ENCODE results near the gene TRIOBP. TPM values are rescaled to one million over a fixed set of nuclear protein-coding genes. Genes with fewer than 3 reads are reported as not detected.

TRIOBP gene
- total and polyA plus RNA-seq, 2 donors (not counting 3 experiments of a cell fraction or from before 2014, with no cell fraction given), result 60.6 to 104 TPM

DNA sequence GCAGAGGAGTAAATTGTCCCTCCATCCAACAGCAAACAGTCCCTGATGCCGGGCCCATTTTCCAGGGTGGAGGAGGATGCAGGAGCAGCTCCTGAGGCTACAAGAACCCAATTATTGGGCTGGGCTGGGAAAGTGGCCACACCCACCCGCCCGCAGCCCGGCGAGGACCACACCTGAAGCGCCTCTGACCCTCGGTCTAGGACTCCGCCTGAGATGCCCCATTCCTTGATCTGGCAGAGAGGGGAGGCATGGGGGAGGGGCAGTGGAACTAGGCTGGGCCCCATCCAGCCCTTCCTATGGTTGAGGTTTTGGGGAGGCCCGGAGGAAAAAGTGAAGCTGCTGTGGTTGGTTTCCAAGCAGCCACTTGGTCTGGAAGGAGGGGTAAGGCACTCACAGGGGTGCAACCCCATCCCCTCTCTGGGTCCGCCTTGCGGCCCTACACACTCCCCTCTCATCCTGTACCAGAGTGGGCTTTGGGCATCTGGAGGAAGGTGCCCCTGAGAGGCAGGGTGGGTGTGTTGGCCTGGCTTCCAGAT, 23.9 kb upstream of the TRIOBP start:
- no peak for TF ChIP-seq POLR2A (IDR thresholded peaks at IDR 0.05; ENCODE audit: low read depth, low read length)
- no peak for TF ChIP-seq GATA2 (IDR thresholded peaks at IDR 0.05; ENCODE audit: insufficient read depth, insufficient read length, low read depth, low read length)
- H3K4me1 ChIP-seq (ENCODE audit: control insufficient read depth, extremely low read depth, insufficient read depth, low read length), result peaks cover 5% of the 10 kb centered on the region
- no peak for FAIRE-seq
- H3K27ac ChIP-seq (ENCODE audit: insufficient read depth, low read depth, low read length), result no peak overlapping the region
- H3K36me3 ChIP-seq (ENCODE audit: control insufficient read depth in 2 of 2, extremely low read depth in 1 of 2, insufficient read depth in 2 of 2, low read length in 2 of 2), result peaks cover 0 to under 1% of the 10 kb centered on the region in 2 experiments
- no peak overlapping the region for H3K4me3 ChIP-seq (replicated peaks in 1 of 3; ENCODE audit: insufficient read depth in 1 of 3, low read depth in 1 of 3, low read length in 3 of 3)
- DNase-seq (ENCODE audit: low read depth, low spot score), result no peak
- no TSS peak for BruUV-seq (replicated peaks)
- intact Hi-C loops (cut with micrococcal nuclease), result no loop called here
- dilution Hi-C loops (cut with MboI; ENCODE audit: extremely low pct_ligation_motif_present, low sequenced_read_pairs), result no loop called here
- ChIA-PET POLR2A (no interaction called here), CTCF (interaction anchor here (1.2 to 3.7 kb wide), 4 partner anchors 8 to 30 kb away, joined by 4 to 23 read pairs (median 20); no protein-coding TSS in a partner anchor)
- H2AFZ ChIP-seq (ENCODE audit: low read depth, low read length), result no peak overlapping the region
- H4K20me1 ChIP-seq (replicated peaks; ENCODE audit: control insufficient read depth, extremely low read depth, insufficient read depth, low read length), result no peaks in the 10 kb centered on the region
- H3K9ac ChIP-seq (replicated peaks; ENCODE audit: extremely low read depth, insufficient read depth, low read length), result no peak overlapping the region
- no peaks in the 10 kb centered on the region for H3K27me3 ChIP-seq (ENCODE audit: control insufficient read depth in 2 of 2, insufficient read depth in 2 of 2, low read length in 2 of 2)
- H3K9me3 ChIP-seq (replicated peaks; ENCODE audit: control insufficient read depth, insufficient read depth, low read length), result no peaks in the 10 kb centered on the region
- H3K9me1 ChIP-seq (replicated peaks; ENCODE audit: control insufficient read depth, extremely low read depth, insufficient read depth, low read length), result no peaks in the 10 kb centered on the region
- peaks cover 23% of the 10 kb centered on the region for H3K79me2 ChIP-seq (ENCODE audit: control insufficient read depth, insufficient read depth, low read length)
- H3K4me2 ChIP-seq (ENCODE audit: insufficient read depth, low read length), result no peak overlapping the region

- H4K20me1 ChIP-seq (replicated peaks; ENCODE audit: control insufficient read depth, extremely low read depth, insufficient read depth, low read length), result no peaks in the 10 kb centered on the region
- no peak overlapping the region for H2AFZ ChIP-seq (ENCODE audit: low read depth, low read length)
- H3K4me1 ChIP-seq (ENCODE audit: control insufficient read depth, extremely low read depth, insufficient read depth, low read length), result peaks cover 9% of the 10 kb centered on the region
- CTCF ChIA-PET, result interaction anchor here (4.0 kb wide), 1 partner anchor 31 kb away, joined by 70 read pairs; no protein-coding TSS in a partner anchor
- peaks cover 3 to 5% of the 10 kb centered on the region in 2 experiments for H3K36me3 ChIP-seq (ENCODE audit: control insufficient read depth in 2 of 2, extremely low read depth in 1 of 2, insufficient read depth in 2 of 2, low read length in 2 of 2)
- intact Hi-C loops (cut with micrococcal nuclease) (no loop called here), dilution Hi-C loops (cut with MboI; ENCODE audit: extremely low pct_ligation_motif_present, low sequenced_read_pairs) (no loop called here)
- H3K4me2 ChIP-seq (ENCODE audit: insufficient read depth, low read length), result no peak overlapping the region
- no peak for FAIRE-seq
- no peak for TF ChIP-seq FOS (IDR thresholded peaks at IDR 0.05; ENCODE audit: borderline replicate concordance, insufficient read depth, low read length)
- TF ChIP-seq POLR2AphosphoS5 (IDR thresholded peaks at IDR 0.05; ENCODE audit: insufficient read depth, low read depth, low read length), result no peak
- H3K9me3 ChIP-seq (replicated peaks; ENCODE audit: control insufficient read depth, insufficient read depth, low read length), result no peaks in the 10 kb centered on the region
- no peak overlapping the region for H3K27ac ChIP-seq (ENCODE audit: insufficient read depth, low read depth, low read length)
- DNase-seq (ENCODE audit: low read depth, low spot score), result no peak
- no peaks in the 10 kb centered on the region for H3K9me1 ChIP-seq (replicated peaks; ENCODE audit: control insufficient read depth, extremely low read depth, insufficient read depth, low read length)
- no peaks in the 10 kb centered on the region for H3K27me3 ChIP-seq (ENCODE audit: control insufficient read depth in 2 of 2, insufficient read depth in 2 of 2, low read length in 2 of 2)
- peaks cover 28% of the 10 kb centered on the region for H3K79me2 ChIP-seq (ENCODE audit: control insufficient read depth, insufficient read depth, low read length)
- POLR2A ChIA-PET, result no interaction called here
- BruUV-seq (replicated peaks), result no TSS peak
- H3K4me3 ChIP-seq (replicated peaks in 1 of 3; ENCODE audit: insufficient read depth in 1 of 3, low read depth in 1 of 3, low read length in 3 of 3), result no peak overlapping the region
- H3K9ac ChIP-seq (replicated peaks; ENCODE audit: extremely low read depth, insufficient read depth, low read length), result no peak overlapping the region
Measured at GRCh38 chr22:37674248-37674647, 22.6 kb upstream of the TRIOBP start.

All from endothelial cell of umbilical vein (primary cell).